ENCODE data around the gene SCAMP1. TPM values are rescaled to one million over a fixed set of nuclear protein-coding genes. Genes with fewer than 3 reads are reported as not detected.

The SCAMP1 gene
- total and polyA plus RNA-seq, 2 experiments from 2014 or later, result 57.7 to 66.9 TPM

DNA sequence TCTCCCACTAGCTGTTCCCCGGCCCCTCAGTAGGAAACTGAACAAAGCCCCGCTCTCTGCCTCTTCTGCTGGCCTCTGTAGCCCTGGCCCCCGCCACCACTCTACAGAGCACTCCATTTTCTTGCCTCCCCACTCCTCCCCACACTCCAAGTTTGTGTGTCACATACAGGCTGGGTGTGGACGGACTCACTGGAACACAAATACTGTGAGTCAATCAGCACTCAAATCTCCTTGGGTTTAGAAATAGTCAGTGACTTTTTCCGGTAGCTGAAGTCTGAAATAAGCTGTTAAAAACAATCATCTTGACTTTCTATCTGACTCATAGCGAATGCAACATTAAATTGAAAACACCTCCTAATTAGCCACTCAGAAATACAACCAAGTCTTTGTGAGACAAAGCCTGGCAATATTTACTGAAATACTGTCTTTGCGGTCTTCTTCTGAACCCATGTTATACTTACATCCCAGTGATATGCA lies 165.7 kb downstream of the SCAMP1 start:
- H3K9me3 ChIP-seq (ENCODE audit: low read depth), result no peaks in the 10 kb centered on the region
- H3K27me3 ChIP-seq (replicated peaks; ENCODE audit: insufficient read depth), result no peaks in the 10 kb centered on the region
- in situ Hi-C loops (cut with MboI), result no loop called here
- peaks cover 7% of the 10 kb centered on the region; the same call in 1 of the 2 replicates for H3K79me2 ChIP-seq (ENCODE audit: insufficient read depth)
- H3K9me2 ChIP-seq (ENCODE audit: insufficient read depth), result no peaks in the 10 kb centered on the region
- H4K20me1 ChIP-seq (ENCODE audit: insufficient read depth), result no peaks in the 10 kb centered on the region
- TF ChIP-seq EZH2 (IDR thresholded peaks at IDR 0.05; ENCODE audit: insufficient read depth, poor library complexity, severe bottlenecking), result no peak
- TF ChIP-seq EZH2phosphoT487 (IDR thresholded peaks at IDR 0.05; ENCODE audit: insufficient read depth, low read depth), result no peak
- H3K4me1 ChIP-seq (ENCODE audit: insufficient read depth), result peaks cover 52% of the 10 kb centered on the region
- H2AFZ ChIP-seq, result peak overlapping the region; percentile 23; the same call in 1 of the 2 replicates
- peak overlapping the region; percentile 87 for H3K4me2 ChIP-seq (ENCODE audit: unreplicated experiment)
- H3F3A ChIP-seq (ENCODE audit: insufficient read depth), result peaks cover 50% of the 10 kb centered on the region
- H3K36me3 ChIP-seq (ENCODE audit: low read depth), result no peaks in the 10 kb centered on the region
- H3K9ac ChIP-seq, result peak overlapping the region; percentile 89
- peak; percentile 96 for DNase-seq
- H3K27ac ChIP-seq, result peak overlapping the region; percentile 97
- 15 to 16% methylated on average over 7 of the region's 7 CpGs for WGBS, 2 experiments (ENCODE audit: low coverage in 1 of 2, low lambda C conversion rate in 2 of 2, missing lambda C conversion rate in 2 of 2)
- H3K4me3 ChIP-seq, result peak overlapping the region; percentile 48

- Histone ChIP-seq H3K79me2 (ENCODE audit: insufficient read depth) (no peaks in the 10 kb centered on the region), H3K4me2 (ENCODE audit: unreplicated experiment) (peak overlapping the region; percentile 87), H4K20me1 (ENCODE audit: insufficient read depth) (no peaks in the 10 kb centered on the region), H3K4me1 (ENCODE audit: insufficient read depth) (peaks cover 52% of the 10 kb centered on the region), H3K4me3 (peak overlapping the region; percentile 48), H3K27me3 (replicated peaks; ENCODE audit: insufficient read depth) (no peaks in the 10 kb centered on the region), H3K9me3 (ENCODE audit: low read depth) (no peaks in the 10 kb centered on the region), H3K36me3 (ENCODE audit: low read depth) (no peaks in the 10 kb centered on the region), H3K9ac (peak overlapping the region; percentile 89), H3K9me2 (ENCODE audit: insufficient read depth) (no peaks in the 10 kb centered on the region), H3F3A (ENCODE audit: insufficient read depth) (peaks cover 50% of the 10 kb centered on the region), H2AFZ (0 out of 2 replicates have a peak overlapping the region, but pooled peaks have one; percentile 16), H3K27ac (peak overlapping the region; percentile 97)
- in situ Hi-C loops (cut with MboI), result no loop called here
- peak; percentile 98 for DNase-seq
- TF ChIP-seq EZH2phosphoT487 (IDR thresholded peaks at IDR 0.05; ENCODE audit: insufficient read depth, low read depth) (no peak), EZH2 (IDR thresholded peaks at IDR 0.05; ENCODE audit: insufficient read depth, poor library complexity, severe bottlenecking) (no peak)
- 4 to 5% methylated on average over 9 of the region's 9 CpGs for WGBS, 2 experiments (ENCODE audit: low coverage in 1 of 2, low lambda C conversion rate in 2 of 2, missing lambda C conversion rate in 2 of 2)
Observed at GRCh38 chr5:78527054-78527859, 166.8 kb downstream of the SCAMP1 start.

DNA sequence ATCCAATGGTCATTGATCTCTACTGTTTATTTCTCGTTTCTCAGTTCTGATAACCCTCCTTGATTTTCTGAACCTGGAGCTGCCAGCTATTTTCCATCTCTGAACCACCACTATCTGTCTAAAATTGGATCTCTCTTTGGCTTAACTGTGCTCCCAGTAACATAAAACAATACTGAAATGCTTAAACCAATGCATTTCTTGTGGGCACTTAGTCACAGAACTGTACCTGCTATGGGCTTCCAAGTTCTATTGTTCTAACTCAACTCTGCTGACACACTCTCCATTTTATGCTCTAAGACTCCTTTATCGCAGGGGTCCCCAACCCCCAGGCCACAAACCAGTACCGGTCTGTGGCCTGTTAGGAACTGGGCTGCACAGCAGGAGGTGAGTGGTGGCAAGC lies 167.5 kb downstream of the SCAMP1 start:
- TF ChIP-seq EZH2phosphoT487 (IDR thresholded peaks at IDR 0.05; ENCODE audit: insufficient read depth, low read depth), result no peak
- TF ChIP-seq EZH2 (IDR thresholded peaks at IDR 0.05; ENCODE audit: insufficient read depth, poor library complexity, severe bottlenecking), result no peak
- in situ Hi-C loops (cut with MboI), result no loop called here
- H3K4me1 ChIP-seq (ENCODE audit: insufficient read depth), result peaks cover 52% of the 10 kb centered on the region
- H3K9me3 ChIP-seq (ENCODE audit: low read depth), result no peaks in the 10 kb centered on the region
- no peaks in the 10 kb centered on the region for H3K27me3 ChIP-seq (replicated peaks; ENCODE audit: insufficient read depth)
- 61 to 64% methylated on average over 3 of the region's 3 CpGs for WGBS, 2 experiments (ENCODE audit: low coverage in 1 of 2, low lambda C conversion rate in 2 of 2, missing lambda C conversion rate in 2 of 2)
- H3K9ac ChIP-seq, result peak overlapping the region; percentile 89
- 0 out of 2 replicates have a peak, but pooled peaks cover 1% of the 10 kb centered on the region for H3K79me2 ChIP-seq (ENCODE audit: insufficient read depth)
- peak overlapping the region; percentile 79 for H3K4me2 ChIP-seq (ENCODE audit: unreplicated experiment)
- H3F3A ChIP-seq (ENCODE audit: insufficient read depth), result peaks cover 50% of the 10 kb centered on the region
- H3K4me3 ChIP-seq, result 0 out of 2 replicates have a peak overlapping the region, but pooled peaks have one; percentile 25
- no peaks in the 10 kb centered on the region for H4K20me1 ChIP-seq (ENCODE audit: insufficient read depth)
- H3K36me3 ChIP-seq (ENCODE audit: low read depth), result no peaks in the 10 kb centered on the region
- H3K27ac ChIP-seq, result peak overlapping the region; percentile 97
- peak; percentile 47 for DNase-seq
- no peaks in the 10 kb centered on the region for H3K9me2 ChIP-seq (ENCODE audit: insufficient read depth)
- H2AFZ ChIP-seq, result 0 out of 2 replicates have a peak overlapping the region, but pooled peaks have one; percentile 16

Small RNAs within 50 kb of the gene (small RNA-seq; reads per million reads assigned to genes)
- not detected for gene RF00019 (ENCODE audit: low read depth, low replicate concordance)
- not detected for gene RNU6-183P (ENCODE audit: low read depth, low replicate concordance)

Other genes with a start within 250 kb of the SCAMP1 start
- gene AP3B1, start 65.9 kb upstream of the SCAMP1 start, total RNA-seq (2014; rRNA removed; shearing (Covaris generic)), result 46.7 and 49.7 TPM in 2 replicates
- gene AP3B1, start 65.9 kb upstream of the SCAMP1 start, polyA plus RNA-seq (2016; fragmentation: Nextera tagmentation; extraction: Ambion mirVana), result 40.3 and 43.3 TPM in 2 replicates